Measurements from ENCODE around the gene ROBO2. TPM values are rescaled to one million over a fixed set of nuclear protein-coding genes. Genes with fewer than 3 reads are reported as not detected.

Gene ROBO2
- polyA plus RNA-seq, 2 of the 4 experiments (the other 2 are of a cell fraction): 0.04 TPM; not detected in 1

- no peak overlapping the region for H3K4me2 ChIP-seq
- no peaks in the 10 kb centered on the region for H3K9me3 ChIP-seq
- H3K27ac ChIP-seq: no peak overlapping the region
- TF ChIP-seq BCL3 (IDR thresholded peaks at IDR 0.05): no peak
- no peak for TF ChIP-seq REST (IDR thresholded peaks at IDR 0.05)
- TF ChIP-seq SREBF2 (IDR thresholded peaks at IDR 0.05): no peak
- TF ChIP-seq KDM5A (IDR thresholded peaks at IDR 0.05): no peak
- ATAC-seq: no peak
- ChIA-PET POLR2A (no interaction called here), CTCF (no interaction called here)
- H3K4me3 ChIP-seq: no peak overlapping the region
- 36% methylated on average over 3 of the region's 3 CpGs for WGBS (ENCODE audit: missing lambda C conversion rate)
- DNase-seq (ENCODE audit: low read depth in 1 of 2, low spot score in 1 of 2): no peak
- no peak for FAIRE-seq
- no peaks in the 10 kb centered on the region for H3K4me1 ChIP-seq
Measured at GRCh38 chr3:77267589-77267988, 227.7 kb downstream of the ROBO2 start.

- Histone ChIP-seq H3K4me3 (no peak overlapping the region), H3K4me1 (no peaks in the 10 kb centered on the region), H3K9me3 (no peaks in the 10 kb centered on the region), H3K4me2 (no peak overlapping the region), H3K27ac (no peak overlapping the region)
- TF ChIP-seq BCL3 (IDR thresholded peaks at IDR 0.05) (no peak), POLR2A (IDR thresholded peaks at IDR 0.05; ENCODE audit: low read length) (no peak), SREBF2 (IDR thresholded peaks at IDR 0.05) (no peak), GATA3 (IDR thresholded peaks at IDR 0.05; ENCODE audit: borderline replicate concordance) (no peak), PBX3 (IDR thresholded peaks at IDR 0.05) (no peak), MAZ (IDR thresholded peaks at IDR 0.05; ENCODE audit: borderline replicate concordance, low read depth, low read length) (no peak), MYC (IDR thresholded peaks at IDR 0.05; ENCODE audit: borderline replicate concordance, low read length) (no peak), MAFK (IDR thresholded peaks at IDR 0.05; ENCODE audit: partially characterized antibody) (no peak), CHD2 (IDR thresholded peaks at IDR 0.05; ENCODE audit: low read length, partially characterized antibody) (no peak), PHF8 (IDR thresholded peaks at IDR 0.05; ENCODE audit: borderline replicate concordance, low read depth) (no peak), HES2 (IDR thresholded peaks at IDR 0.05) (no peak), RARB (CRISPR knock-in tag; IDR thresholded peaks at IDR 0.05) (no peak), EP300 (IDR thresholded peaks at IDR 0.05) (no peak), ZNF302 (CRISPR knock-in tag; IDR thresholded peaks at IDR 0.05) (no peak), ZC3H11A (IDR thresholded peaks at IDR 0.05) (no peak), NR3C1 (IDR thresholded peaks at IDR 0.05) (no peak)
- DNase-seq (ENCODE audit: low read depth in 1 of 2, low spot score in 1 of 2): no peak
- FAIRE-seq: no peak
- CTCF ChIA-PET: no interaction called here
- POLR2A ChIA-PET: no interaction called here
- 5% methylated on average over 1 of the region's 1 CpG for WGBS (ENCODE audit: missing lambda C conversion rate)
- ATAC-seq: no peak
Measured at GRCh38 chr3:77271306-77271705, 231.4 kb downstream of the ROBO2 start.
